ENCODE data around the gene DHRS2. TPM values are rescaled to one million over a fixed set of nuclear protein-coding genes. Genes with fewer than 3 reads are reported as not detected.

Gene DHRS2
- total and polyA plus RNA-seq, 2 of the 13 experiments (the other 11 are each of a cell fraction or from before 2014, with no cell fraction given): 1,621 to 3,021 TPM

DNA sequence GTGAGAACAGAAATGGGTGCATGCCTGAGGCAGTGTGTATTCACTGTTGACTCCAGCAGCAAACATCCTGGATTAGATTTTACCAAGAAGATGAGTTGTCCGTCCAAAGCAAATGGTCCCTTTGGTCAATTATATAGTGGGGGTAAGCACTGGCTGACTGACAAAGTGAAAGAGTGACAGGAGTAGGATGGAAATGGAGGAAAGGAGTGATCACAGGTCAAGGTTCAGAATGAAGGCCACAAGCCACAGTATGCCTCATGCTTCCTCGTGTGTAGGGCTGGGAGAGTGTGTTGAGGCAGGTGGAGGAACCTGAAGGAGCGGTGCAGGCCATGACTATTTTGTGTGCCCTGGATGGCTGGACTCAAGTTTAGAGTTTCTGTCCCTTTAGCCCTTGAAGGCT lies 14.3 kb downstream of the DHRS2 start (continued):
- TF ChIP-seq, protein P1, sequence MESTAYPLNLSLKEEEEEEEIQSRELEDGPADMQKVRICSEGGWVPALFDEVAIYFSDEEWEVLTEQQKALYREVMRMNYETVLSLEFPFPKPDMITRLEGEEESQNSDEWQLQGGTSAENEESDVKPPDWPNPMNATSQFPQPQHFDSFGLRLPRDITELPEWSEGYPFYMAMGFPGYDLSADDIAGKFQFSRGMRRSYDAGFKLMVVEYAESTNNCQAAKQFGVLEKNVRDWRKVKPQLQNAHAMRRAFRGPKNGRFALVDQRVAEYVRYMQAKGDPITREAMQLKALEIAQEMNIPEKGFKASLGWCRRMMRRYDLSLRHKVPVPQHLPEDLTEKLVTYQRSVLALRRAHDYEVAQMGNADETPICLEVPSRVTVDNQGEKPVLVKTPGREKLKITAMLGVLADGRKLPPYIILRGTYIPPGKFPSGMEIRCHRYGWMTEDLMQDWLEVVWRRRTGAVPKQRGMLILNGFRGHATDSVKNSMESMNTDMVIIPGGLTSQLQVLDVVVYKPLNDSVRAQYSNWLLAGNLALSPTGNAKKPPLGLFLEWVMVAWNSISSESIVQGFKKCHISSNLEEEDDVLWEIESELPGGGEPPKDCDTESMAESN (CRISPR knock-in tag; conservative IDR thresholded peaks at IDR 0.05): no peak
- TF ChIP-seq ZNF121 (CRISPR knock-in tag; IDR thresholded peaks at IDR 0.05) (no peak), ZNF260 (CRISPR knock-in tag; IDR thresholded peaks at IDR 0.05; ENCODE audit: borderline replicate concordance, low read depth) (no peak), ZNF326 (CRISPR knock-in tag; IDR thresholded peaks at IDR 0.05; ENCODE audit: borderline replicate concordance) (no peak), KAT2B (IDR thresholded peaks at IDR 0.05; ENCODE audit: borderline replicate concordance, low read depth, low read length) (0 out of 2 replicates have a peak, but pooled peaks have one; percentile 15), ESRRA (CRISPR knock-in tag; IDR thresholded peaks at IDR 0.05; ENCODE audit: low read depth) (no peak), ZNF367 (CRISPR knock-in tag; IDR thresholded peaks at IDR 0.05; ENCODE audit: borderline replicate concordance) (no peak), GTF3A (CRISPR knock-in tag; conservative IDR thresholded peaks at IDR 0.05) (no peak), NR2C2 (CRISPR knock-in tag; IDR thresholded peaks at IDR 0.05; ENCODE audit: borderline replicate concordance) (0 out of 2 replicates have a peak, but pooled peaks have one; percentile 46), RFX1 (IDR thresholded peaks at IDR 0.05) (no peak), PHF21A (CRISPR knock-in tag; IDR thresholded peaks at IDR 0.05) (no peak), NFE2L1 (CRISPR knock-in tag; IDR thresholded peaks at IDR 0.05; ENCODE audit: borderline replicate concordance) (no peak), ZNF460 (CRISPR knock-in tag; IDR thresholded peaks at IDR 0.05; ENCODE audit: borderline replicate concordance) (no peak), ZNF879 (CRISPR knock-in tag; IDR thresholded peaks at IDR 0.05) (no peak), ZNF292 (CRISPR knock-in tag; IDR thresholded peaks at IDR 0.05; ENCODE audit: borderline replicate concordance, low read depth) (no peak), HES4 (CRISPR knock-in tag; IDR thresholded peaks at IDR 0.05; ENCODE audit: borderline replicate concordance) (no peak), ZFP36L2 (CRISPR knock-in tag; IDR thresholded peaks at IDR 0.05) (no peak), ZFP37 (CRISPR knock-in tag; IDR thresholded peaks at IDR 0.05; ENCODE audit: borderline replicate concordance) (no peak), TAF15 (IDR thresholded peaks at IDR 0.05; ENCODE audit: low read depth, low read length, poor library complexity, severe bottlenecking) (no peak)
- TF ChIP-seq, protein P2, sequence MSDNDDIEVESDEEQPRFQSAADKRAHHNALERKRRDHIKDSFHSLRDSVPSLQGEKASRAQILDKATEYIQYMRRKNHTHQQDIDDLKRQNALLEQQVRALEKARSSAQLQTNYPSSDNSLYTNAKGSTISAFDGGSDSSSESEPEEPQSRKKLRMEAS (IDR thresholded peaks at IDR 0.05): peak; percentile 59
- TF ChIP-seq, protein P3, sequence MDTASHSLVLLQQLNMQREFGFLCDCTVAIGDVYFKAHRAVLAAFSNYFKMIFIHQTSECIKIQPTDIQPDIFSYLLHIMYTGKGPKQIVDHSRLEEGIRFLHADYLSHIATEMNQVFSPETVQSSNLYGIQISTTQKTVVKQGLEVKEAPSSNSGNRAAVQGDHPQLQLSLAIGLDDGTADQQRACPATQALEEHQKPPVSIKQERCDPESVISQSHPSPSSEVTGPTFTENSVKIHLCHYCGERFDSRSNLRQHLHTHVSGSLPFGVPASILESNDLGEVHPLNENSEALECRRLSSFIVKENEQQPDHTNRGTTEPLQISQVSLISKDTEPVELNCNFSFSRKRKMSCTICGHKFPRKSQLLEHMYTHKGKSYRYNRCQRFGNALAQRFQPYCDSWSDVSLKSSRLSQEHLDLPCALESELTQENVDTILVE (CRISPR knock-in tag; IDR thresholded peaks at IDR 0.05): no peak
- TF ChIP-seq, protein P4, sequence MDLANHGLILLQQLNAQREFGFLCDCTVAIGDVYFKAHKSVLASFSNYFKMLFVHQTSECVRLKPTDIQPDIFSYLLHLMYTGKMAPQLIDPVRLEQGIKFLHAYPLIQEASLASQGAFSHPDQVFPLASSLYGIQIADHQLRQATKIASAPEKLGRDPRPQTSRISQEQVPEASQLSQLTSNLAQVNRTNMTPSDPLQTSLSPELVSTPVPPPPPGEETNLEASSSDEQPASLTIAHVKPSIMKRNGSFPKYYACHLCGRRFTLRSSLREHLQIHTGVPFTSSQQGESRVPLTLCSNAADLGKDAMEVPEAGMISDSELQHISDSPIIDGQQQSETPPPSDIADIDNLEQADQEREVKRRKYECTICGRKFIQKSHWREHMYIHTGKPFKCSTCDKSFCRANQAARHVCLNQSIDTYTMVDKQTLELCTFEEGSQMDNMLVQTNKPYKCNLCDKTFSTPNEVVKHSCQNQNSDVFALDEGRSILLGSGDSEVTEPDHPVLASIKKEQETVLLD (CRISPR knock-in tag; IDR thresholded peaks at IDR 0.05; ENCODE audit: low read depth): no peak
- TF ChIP-seq, protein P5, sequence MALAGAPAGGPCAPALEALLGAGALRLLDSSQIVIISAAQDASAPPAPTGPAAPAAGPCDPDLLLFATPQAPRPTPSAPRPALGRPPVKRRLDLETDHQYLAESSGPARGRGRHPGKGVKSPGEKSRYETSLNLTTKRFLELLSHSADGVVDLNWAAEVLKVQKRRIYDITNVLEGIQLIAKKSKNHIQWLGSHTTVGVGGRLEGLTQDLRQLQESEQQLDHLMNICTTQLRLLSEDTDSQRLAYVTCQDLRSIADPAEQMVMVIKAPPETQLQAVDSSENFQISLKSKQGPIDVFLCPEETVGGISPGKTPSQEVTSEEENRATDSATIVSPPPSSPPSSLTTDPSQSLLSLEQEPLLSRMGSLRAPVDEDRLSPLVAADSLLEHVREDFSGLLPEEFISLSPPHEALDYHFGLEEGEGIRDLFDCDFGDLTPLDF (CRISPR knock-in tag; IDR thresholded peaks at IDR 0.05): no peak
- TF ChIP-seq, protein P6, sequence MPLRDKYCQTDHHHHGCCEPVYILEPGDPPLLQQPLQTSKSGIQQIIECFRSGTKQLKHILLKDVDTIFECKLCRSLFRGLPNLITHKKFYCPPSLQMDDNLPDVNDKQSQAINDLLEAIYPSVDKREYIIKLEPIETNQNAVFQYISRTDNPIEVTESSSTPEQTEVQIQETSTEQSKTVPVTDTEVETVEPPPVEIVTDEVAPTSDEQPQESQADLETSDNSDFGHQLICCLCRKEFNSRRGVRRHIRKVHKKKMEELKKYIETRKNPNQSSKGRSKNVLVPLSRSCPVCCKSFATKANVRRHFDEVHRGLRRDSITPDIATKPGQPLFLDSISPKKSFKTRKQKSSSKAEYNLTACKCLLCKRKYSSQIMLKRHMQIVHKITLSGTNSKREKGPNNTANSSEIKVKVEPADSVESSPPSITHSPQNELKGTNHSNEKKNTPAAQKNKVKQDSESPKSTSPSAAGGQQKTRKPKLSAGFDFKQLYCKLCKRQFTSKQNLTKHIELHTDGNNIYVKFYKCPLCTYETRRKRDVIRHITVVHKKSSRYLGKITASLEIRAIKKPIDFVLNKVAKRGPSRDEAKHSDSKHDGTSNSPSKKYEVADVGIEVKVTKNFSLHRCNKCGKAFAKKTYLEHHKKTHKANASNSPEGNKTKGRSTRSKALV (CRISPR knock-in tag; IDR thresholded peaks at IDR 0.05): no peak

All from HepG2 (cell line).